Endothelial cell of umbilical vein (primary cell): Measurements from ENCODE around the gene JPH2.

ENCODE experiments used
- EZH2 ChIP-seq: IDR thresholded peaks from 2 replicates; pipeline ENCODE4 v1.6.1; 2012; ENCODE audit warnings: borderline replicate concordance, low read depth, mild to moderate bottlenecking, moderate library complexity, low read length, inconsistent platforms; ENCODE audit not compliant: severe bottlenecking
- JUN ChIP-seq: IDR thresholded peaks from 2 replicates; pipeline ENCODE4 v1.6.1; 2011; ENCODE audit warnings: borderline replicate concordance, low read depth; ENCODE audit not compliant: insufficient read length, insufficient read depth
- POLR2AphosphoS5 ChIP-seq: IDR thresholded peaks from 2 replicates; pipeline ENCODE4 v1.6.1; 2012; ENCODE audit warnings: low read depth, mild to moderate bottlenecking, control low read depth, low read length, moderate library complexity; ENCODE audit not compliant: insufficient read depth
- TF ChIP-seq, protein P1 (sequence below), 2 donors: IDR thresholded peaks; 1 replicate in 1 of 2; 2 replicates in 1 of 2; pipeline ENCODE4 v1.5.1; 2011; ENCODE audit warnings: low read length in 2 of 2, mild to moderate bottlenecking in 2 of 2, moderate library complexity in 2 of 2, control low read depth in 1 of 2, inconsistent platforms in 1 of 2, low read depth in 1 of 2; ENCODE audit not compliant: insufficient read depth in 1 of 2; ENCODE audit errors: extremely low read depth in 1 of 2

DNA sequence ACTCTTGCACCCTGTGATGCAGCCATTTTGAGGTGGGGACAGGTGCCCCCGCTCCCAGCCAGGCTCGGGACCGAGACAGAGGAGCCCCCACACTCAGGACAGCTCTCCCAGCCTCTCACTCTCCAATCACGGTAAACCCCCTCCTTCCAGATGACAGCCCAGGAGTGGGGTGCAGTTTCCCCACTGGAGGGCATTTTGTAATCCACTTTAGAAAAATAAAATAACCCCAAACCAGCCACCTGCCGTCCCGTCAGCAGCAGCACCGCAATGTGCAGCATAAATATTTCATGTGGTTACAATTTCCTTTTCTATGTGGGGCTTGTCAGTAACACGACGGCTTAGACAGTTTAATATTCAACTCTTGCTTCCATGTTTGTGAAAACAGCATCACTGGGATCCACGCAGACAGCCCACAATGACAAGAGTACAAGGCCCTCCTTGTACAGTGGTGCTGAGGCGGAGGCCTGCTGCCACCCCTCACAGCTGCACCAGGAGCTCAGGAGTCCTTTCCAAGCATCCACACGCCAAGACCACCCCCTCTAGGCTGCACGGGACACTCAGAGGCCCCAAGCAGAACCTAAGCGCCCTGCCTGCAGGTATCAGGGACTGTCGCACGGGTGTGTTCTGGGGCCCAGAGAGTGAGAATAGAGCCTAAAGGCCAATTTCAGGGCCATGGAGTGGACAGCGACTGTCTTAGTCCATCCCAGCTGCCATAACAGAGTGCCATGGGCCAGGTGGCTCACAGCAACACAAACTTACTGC is 116.7 kb downstream of the JPH2 start:
- no peak for TF ChIP-seq EZH2
- TF ChIP-seq POLR2AphosphoS5 = no peak
- no peak for TF ChIP-seq JUN
- TF ChIP-seq, protein P1, sequence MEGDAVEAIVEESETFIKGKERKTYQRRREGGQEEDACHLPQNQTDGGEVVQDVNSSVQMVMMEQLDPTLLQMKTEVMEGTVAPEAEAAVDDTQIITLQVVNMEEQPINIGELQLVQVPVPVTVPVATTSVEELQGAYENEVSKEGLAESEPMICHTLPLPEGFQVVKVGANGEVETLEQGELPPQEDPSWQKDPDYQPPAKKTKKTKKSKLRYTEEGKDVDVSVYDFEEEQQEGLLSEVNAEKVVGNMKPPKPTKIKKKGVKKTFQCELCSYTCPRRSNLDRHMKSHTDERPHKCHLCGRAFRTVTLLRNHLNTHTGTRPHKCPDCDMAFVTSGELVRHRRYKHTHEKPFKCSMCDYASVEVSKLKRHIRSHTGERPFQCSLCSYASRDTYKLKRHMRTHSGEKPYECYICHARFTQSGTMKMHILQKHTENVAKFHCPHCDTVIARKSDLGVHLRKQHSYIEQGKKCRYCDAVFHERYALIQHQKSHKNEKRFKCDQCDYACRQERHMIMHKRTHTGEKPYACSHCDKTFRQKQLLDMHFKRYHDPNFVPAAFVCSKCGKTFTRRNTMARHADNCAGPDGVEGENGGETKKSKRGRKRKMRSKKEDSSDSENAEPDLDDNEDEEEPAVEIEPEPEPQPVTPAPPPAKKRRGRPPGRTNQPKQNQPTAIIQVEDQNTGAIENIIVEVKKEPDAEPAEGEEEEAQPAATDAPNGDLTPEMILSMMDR (IDR thresholded peaks at IDR 0.05; ENCODE audit: extremely low read depth in 1 of 2, insufficient read depth in 1 of 2, low read depth in 1 of 2, low read length in 2 of 2) = no peak
